Measurements from ENCODE around the gene CLEC19A. TPM values are rescaled to one million over a fixed set of nuclear protein-coding genes. Genes with fewer than 3 reads are reported as not detected.

CLEC19A gene
- total and polyA plus RNA-seq, 2 experiments from 2014 or later, result not detected

GRCh38 chr16:19346335-19346922 is 60.9 kb downstream of the CLEC19A start:
- Histone ChIP-seq H3K27me3 (ENCODE audit: insufficient read depth) (no peaks in the 10 kb centered on the region), H4K20me1 (replicated peaks; ENCODE audit: insufficient read depth) (no peaks in the 10 kb centered on the region), H3K4me2 (no peak overlapping the region), H2AFZ (no peak overlapping the region), H3K27ac (ENCODE audit: low read depth) (no peak overlapping the region), H3F3A (replicated peaks; ENCODE audit: low read depth) (no peaks in the 10 kb centered on the region), H3K79me2 (replicated peaks; ENCODE audit: insufficient read depth) (no peaks in the 10 kb centered on the region), H3K36me3 (ENCODE audit: insufficient read depth) (no peaks in the 10 kb centered on the region; the same call in 1 of the 2 replicates), H3K4me3 (no peak overlapping the region), H3K4me1 (ENCODE audit: insufficient read depth) (peaks cover 30% of the 10 kb centered on the region), H3K9me2 (ENCODE audit: insufficient read depth) (no peaks in the 10 kb centered on the region)
- Mint-ChIP-seq H3K27ac (no peak overlapping the region), H3K27me3 (ENCODE audit: insufficient read depth, low read depth, poor library complexity) (peaks cover 4% of the 10 kb centered on the region), H3K4me1 (peaks cover 32% of the 10 kb centered on the region), H3K4me3 (no peak overlapping the region), H3K36me3 (ENCODE audit: low read depth) (0 out of 3 replicates have a peak, but pooled peaks cover 3% of the 10 kb centered on the region), H3K9me3 (peaks cover 4% of the 10 kb centered on the region; the same call in 1 of the 3 replicates)
- no peak for DNase-seq (ENCODE audit: low spot score)
- TF ChIP-seq EZH2 (IDR thresholded peaks at IDR 0.05; ENCODE audit: low read depth, unreplicated experiment) (no peak), JUNB (IDR thresholded peaks at IDR 0.05; ENCODE audit: unreplicated experiment) (no peak), NANOG (IDR thresholded peaks at IDR 0.05; ENCODE audit: borderline replicate concordance) (no peak), ETS1 (IDR thresholded peaks at IDR 0.05) (no peak), CREB1 (CRISPR knock-in tag; IDR thresholded peaks at IDR 0.05; ENCODE audit: low read depth) (no peak), ZNF331 (CRISPR knock-in tag; IDR thresholded peaks at IDR 0.05; ENCODE audit: low read depth) (no peak), REST (IDR thresholded peaks at IDR 0.05; ENCODE audit: unreplicated experiment) (no peak), CTCF (conservative IDR thresholded peaks at IDR 0.05; ENCODE audit: low read depth in 2 of 2) (no peak), POLR2AphosphoS5 (IDR thresholded peaks at IDR 0.05; ENCODE audit: low read depth) (no peak), EZH2phosphoT487 (IDR thresholded peaks at IDR 0.05; ENCODE audit: unreplicated experiment) (no peak), ZNF114 (CRISPR knock-in tag; IDR thresholded peaks at IDR 0.05) (no peak), STAT1 (IDR thresholded peaks at IDR 0.05; ENCODE audit: unreplicated experiment) (no peak), ZNF462 (CRISPR knock-in tag; IDR thresholded peaks at IDR 0.05) (no peak)
- no peak for ATAC-seq
